K562 (cell line): ENCODE results near the gene SAMD13. TPM values are rescaled to one million over a fixed set of nuclear protein-coding genes. Genes with fewer than 3 reads are reported as not detected.
A peak's percentile ranks its signal among the peaks of the same experiment; 100 is the strongest.

ENCODE experiments used
- ATF3 ChIP-seq, 2 experiments: fragments of 450-650 bp in 1 of 2; sonication (generic) in 1 of 2; formaldehyde crosslinking in 1 of 2; IDR thresholded peaks in 1 of 2; conservative IDR thresholded peaks in 1 of 2; 2 replicates each; pipeline versions ENCODE4 v1.6.1 to v1.8.1; 2016 to 2023; ENCODE audit warnings: mild to moderate bottlenecking in 2 of 2, moderate library complexity in 2 of 2, inconsistent platforms in 1 of 2, missing genetic modification reagents in 1 of 2
- BHLHE40 ChIP-seq: IDR thresholded peaks from 2 replicates; pipeline ENCODE4 v1.6.1; 2011; ENCODE audit warnings: low read length, improper control_type of control experiment
- CHD4 ChIP-seq: fragments of 200-600 bp; sonication (generic); IDR thresholded peaks from 3 replicates; pipeline ENCODE4 v1.6.1; 2012; ENCODE audit warnings: low read depth, mild to moderate bottlenecking, mixed read lengths, low read length, inconsistent platforms; ENCODE audit not compliant: insufficient read depth, insufficient replicate concordance, poor library complexity, severe bottlenecking
- DPF2 ChIP-seq: fragments of 450-650 bp; IDR thresholded peaks from 2 replicates; pipeline ENCODE4 v1.6.1; 2016
- EGR1 ChIP-seq: fragments of 450-650 bp; conservative IDR thresholded peaks from 2 replicates; pipeline ENCODE4 v1.6.1; 2017; ENCODE audit warnings: mild to moderate bottlenecking
- HES1 ChIP-seq: fragments of 450-650 bp; IDR thresholded peaks from 2 replicates; pipeline ENCODE4 v1.6.1; 2016; ENCODE audit warnings: low read depth, mild to moderate bottlenecking, moderate library complexity
- MGA ChIP-seq: fragments of 450-650 bp; IDR thresholded peaks from 2 replicates; pipeline ENCODE4 v1.6.1; 2016; ENCODE audit warnings: mild to moderate bottlenecking, moderate library complexity
- NR4A1 ChIP-seq, 2 experiments: fragments of 250-450 bp in 1 of 2; fragments of 450-650 bp in 1 of 2; sonication (Bioruptor Pico) in 1 of 2; IDR thresholded peaks; 2 replicates each; pipeline versions ENCODE4 v1.4.0 to v1.6.1; 2016 to 2020; ENCODE audit warnings: mild to moderate bottlenecking in 2 of 2, missing compliant biosample characterization in 1 of 2, missing genetic modification characterization in 1 of 2, moderate library complexity in 1 of 2
- NRF1 ChIP-seq, 2 experiments: fragments of 450-650 bp; IDR thresholded peaks in 1 of 2; conservative IDR thresholded peaks in 1 of 2; 2 replicates each; pipeline ENCODE4 v1.6.1; 2014; ENCODE audit warnings: mild to moderate bottlenecking in 2 of 2
- TAF15 ChIP-seq: fragments of 200-400 bp; formaldehyde crosslinking; IDR thresholded peaks from 2 replicates; pipeline ENCODE4 v1.6.1; 2017; ENCODE audit warnings: mild to moderate bottlenecking, low read depth, low read length, moderate library complexity
- polyA plus RNA-seq, 8 experiments: library from polyadenylated mRNA; depleted of rRNA in 4 of 8; stranded (reverse) in 5 of 8; unstranded in 3 of 8; fragments of >200 nt; fragmentation: Nextera tagmentation in 2 of 8; fragmentation: Illumina TruSeq in 1 of 8; extraction: Ambion mirVana in 2 of 8; extraction: Trizol in 1 of 8; gene quantifications; 2 replicates each; pipeline versions ENCODE4 v1.2.1 to v1.2.3, GENCODE V29; 2011 to 2014; ENCODE audit warnings: inconsistent platforms in 1 of 8, missing spikeins in 1 of 8
- total RNA-seq, 7 experiments: library from RNA; depleted of rRNA in 6 of 7; stranded (reverse); fragments of >200 nt in 6 of 7; fragmentation: Illumina TruSeq in 2 of 7; extraction: Trizol in 2 of 7; gene quantifications; 2 replicates each; pipeline versions ENCODE4 v1.2.1 to v1.2.3, GENCODE V29; 2011 to 2021; ENCODE audit warnings: low replicate concordance in 1 of 7
- TF ChIP-seq, protein P1 (sequence below): sonication (generic); formaldehyde crosslinking; IDR thresholded peaks from 2 replicates; pipeline ENCODE4 v1.8.1; 2023; ENCODE audit warnings: mild to moderate bottlenecking, missing genetic modification reagents, moderate library complexity

The SAMD13 gene
- total and polyA plus RNA-seq, 9 of the 15 experiments (the other 6 are each of a cell fraction or from before 2014, with no cell fraction given): 0.78 to 2.7 (median 1.00) TPM

GRCh38 chr1:84298684-84299535, 2.6 kb upstream of the SAMD13 start (continued):
- TF ChIP-seq MGA (peak; percentile 58), NR4A1 (CRISPR knock-in tag; IDR thresholded peaks at IDR 0.05) (no peak), NR4A1 (tag; IDR thresholded peaks at IDR 0.05) (peak; percentile 37; the same call in 1 of the 2 replicates), BHLHE40 (0 out of 2 replicates have a peak, but pooled peaks have one; percentile 12), EGR1 (peak; percentile 98), CHD4 (no peak), NRF1 (conservative IDR thresholded peaks at IDR 0.05 in 1 of 2, IDR thresholded peaks at IDR 0.05 in 1 of 2) (peak in 1 of 2 experiments; percentile 17; a peak in 2 of 4 replicates), DPF2 (peak; percentile 62), HES1 (no peak), ATF3 (IDR thresholded peaks at IDR 0.05) (no peak), ATF3 (CRISPR knock-in tag; conservative IDR thresholded peaks at IDR 0.05) (no peak), TAF15 (no peak)
- TF ChIP-seq, protein P1, sequence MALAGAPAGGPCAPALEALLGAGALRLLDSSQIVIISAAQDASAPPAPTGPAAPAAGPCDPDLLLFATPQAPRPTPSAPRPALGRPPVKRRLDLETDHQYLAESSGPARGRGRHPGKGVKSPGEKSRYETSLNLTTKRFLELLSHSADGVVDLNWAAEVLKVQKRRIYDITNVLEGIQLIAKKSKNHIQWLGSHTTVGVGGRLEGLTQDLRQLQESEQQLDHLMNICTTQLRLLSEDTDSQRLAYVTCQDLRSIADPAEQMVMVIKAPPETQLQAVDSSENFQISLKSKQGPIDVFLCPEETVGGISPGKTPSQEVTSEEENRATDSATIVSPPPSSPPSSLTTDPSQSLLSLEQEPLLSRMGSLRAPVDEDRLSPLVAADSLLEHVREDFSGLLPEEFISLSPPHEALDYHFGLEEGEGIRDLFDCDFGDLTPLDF (CRISPR knock-in tag): no peak
